ENCODE measurements around the gene CDHR3. TPM values are rescaled to one million over a fixed set of nuclear protein-coding genes. Genes with fewer than 3 reads are reported as not detected.

The CDHR3 gene
- total RNA-seq, 1 experiment from 2014 or later: 3.3 TPM

DNA sequence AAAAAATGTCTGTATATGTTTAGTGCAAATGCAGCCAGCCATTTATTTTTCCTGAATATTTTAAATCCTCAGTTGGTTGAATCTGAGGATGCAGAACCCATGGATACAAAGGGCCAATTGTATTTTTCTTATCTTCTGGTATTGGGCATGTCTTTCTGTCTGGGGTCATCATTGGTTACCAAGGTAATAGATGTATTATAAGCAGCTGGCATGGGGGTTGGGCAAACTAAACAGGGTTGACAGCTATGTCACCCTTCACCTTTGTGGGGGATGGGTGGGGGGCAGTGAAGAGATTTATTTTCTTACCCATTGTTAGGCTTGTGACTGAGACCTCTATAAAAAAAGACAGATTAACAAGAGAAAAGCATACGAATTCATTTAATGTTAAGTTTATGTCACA lies 38.8 kb downstream of the CDHR3 start:
- Histone ChIP-seq H2BK15ac (ENCODE audit: low read depth, low read length) (no peak overlapping the region), H3K4me1 (ENCODE audit: insufficient read depth, low read length) (no peaks in the 10 kb centered on the region), H4K20me1 (ENCODE audit: control insufficient read depth, insufficient read depth, insufficient read length) (no peaks in the 10 kb centered on the region), H3K56ac (ENCODE audit: insufficient read length, low read depth, low read length) (no peak overlapping the region), H2BK20ac (ENCODE audit: low read depth, low read length, poor library complexity, severe bottlenecking) (no peak overlapping the region), H2AK5ac (ENCODE audit: insufficient read length, low read length) (no peak overlapping the region), H3K14ac (ENCODE audit: insufficient read depth, low read length) (no peak overlapping the region), H3K27me3 (ENCODE audit: insufficient read depth, low read length) (no peaks in the 10 kb centered on the region), H2BK5ac (ENCODE audit: insufficient read length, low read length) (no peak overlapping the region), H4K91ac (ENCODE audit: insufficient read length, low read depth, low read length) (no peak overlapping the region), H2AFZ (ENCODE audit: low read length) (no peak overlapping the region), H3K79me1 (ENCODE audit: insufficient read depth, low read depth, low read length, poor library complexity, severe bottlenecking) (no peaks in the 10 kb centered on the region), H3K4me2 (ENCODE audit: insufficient read depth, insufficient read length, low read length) (no peak overlapping the region), H3K23me2 (ENCODE audit: insufficient read length, low read depth, low read length, poor library complexity, severe bottlenecking) (no peaks in the 10 kb centered on the region), H3K23ac (ENCODE audit: insufficient read length, low read depth, low read length) (no peak overlapping the region), H3K9me3 (ENCODE audit: control insufficient read depth, low read depth, low read length) (no peaks in the 10 kb centered on the region), H4K5ac (ENCODE audit: insufficient read length, low read depth, low read length) (no peak overlapping the region), H4K8ac (replicated peaks; ENCODE audit: insufficient read length, low read depth, low read length) (no peak overlapping the region), H3K18ac (ENCODE audit: insufficient read length, low read depth, low read length) (no peak overlapping the region), H3T11ph (ENCODE audit: low read length) (no peak overlapping the region), H3K79me2 (ENCODE audit: insufficient read depth, low read length) (no peaks in the 10 kb centered on the region), H3K9ac (ENCODE audit: extremely low read depth, insufficient read length, low read length) (no peak overlapping the region), H3K4ac (ENCODE audit: low read depth, low read length) (no peak overlapping the region), H2BK12ac (ENCODE audit: insufficient read length, low read depth, low read length) (no peak overlapping the region), H3K27ac (ENCODE audit: insufficient read length, low read depth, low read length) (no peak overlapping the region), H2BK120ac (ENCODE audit: low read depth, low read length, poor library complexity, severe bottlenecking) (no peak overlapping the region)
- Mint-ChIP-seq H3K27me3 (ENCODE audit: low read depth) (peaks cover 6% of the 10 kb centered on the region), H3K9me3 (peaks cover 13 to 16% of the 10 kb centered on the region in 2 experiments), H3K27ac (no peak overlapping the region), H3K36me3 (ENCODE audit: insufficient read depth in 1 of 3, low read depth in 3 of 3) (peaks cover 12 to 17% (median 13%) of the 10 kb centered on the region in 3 experiments), H3K4me3 (no peak overlapping the region), H3K4me1 (peaks cover 17 to 20% of the 10 kb centered on the region in 2 experiments)
- DNase-seq: no peak
- no CpG with 5 or more reads among the region's 1 CpG for WGBS (ENCODE audit: extremely low coverage, insufficient read length, low lambda C conversion rate)
- TF ChIP-seq, protein P1, sequence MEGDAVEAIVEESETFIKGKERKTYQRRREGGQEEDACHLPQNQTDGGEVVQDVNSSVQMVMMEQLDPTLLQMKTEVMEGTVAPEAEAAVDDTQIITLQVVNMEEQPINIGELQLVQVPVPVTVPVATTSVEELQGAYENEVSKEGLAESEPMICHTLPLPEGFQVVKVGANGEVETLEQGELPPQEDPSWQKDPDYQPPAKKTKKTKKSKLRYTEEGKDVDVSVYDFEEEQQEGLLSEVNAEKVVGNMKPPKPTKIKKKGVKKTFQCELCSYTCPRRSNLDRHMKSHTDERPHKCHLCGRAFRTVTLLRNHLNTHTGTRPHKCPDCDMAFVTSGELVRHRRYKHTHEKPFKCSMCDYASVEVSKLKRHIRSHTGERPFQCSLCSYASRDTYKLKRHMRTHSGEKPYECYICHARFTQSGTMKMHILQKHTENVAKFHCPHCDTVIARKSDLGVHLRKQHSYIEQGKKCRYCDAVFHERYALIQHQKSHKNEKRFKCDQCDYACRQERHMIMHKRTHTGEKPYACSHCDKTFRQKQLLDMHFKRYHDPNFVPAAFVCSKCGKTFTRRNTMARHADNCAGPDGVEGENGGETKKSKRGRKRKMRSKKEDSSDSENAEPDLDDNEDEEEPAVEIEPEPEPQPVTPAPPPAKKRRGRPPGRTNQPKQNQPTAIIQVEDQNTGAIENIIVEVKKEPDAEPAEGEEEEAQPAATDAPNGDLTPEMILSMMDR (conservative IDR thresholded peaks at IDR 0.05): no peak

All from H9 (cell line).